ENCODE data around the gene CCNG2. TPM values are rescaled to one million over a fixed set of nuclear protein-coding genes. Genes with fewer than 3 reads are reported as not detected.

CCNG2 gene
- total and polyA plus RNA-seq, 2 of the 4 experiments (the other 2 are of a cell fraction), result 11.3 to 14.9 TPM

GRCh38 chr4:77122656-77123055 is 34.4 kb upstream of the CCNG2 start:
- Histone ChIP-seq H4K91ac (ENCODE audit: insufficient read depth, low read depth, low read length) (no peak overlapping the region), H3K36me3 (ENCODE audit: control insufficient read depth, insufficient read depth, low read length) (no peaks in the 10 kb centered on the region), H3K14ac (replicated peaks; ENCODE audit: low read depth, low read length) (no peak overlapping the region), H3K4me2 (ENCODE audit: low read depth, low read length) (no peak overlapping the region), H3K18ac (ENCODE audit: low read depth, low read length) (no peak overlapping the region), H3K9me1 (ENCODE audit: insufficient read depth, low read length) (no peaks in the 10 kb centered on the region), H3K4ac (ENCODE audit: low read depth, low read length) (no peak overlapping the region), H3K9me3 (ENCODE audit: control insufficient read depth, insufficient read depth, low read length) (no peaks in the 10 kb centered on the region), H2AFZ (replicated peaks; ENCODE audit: low read length, poor library complexity) (no peak overlapping the region), H3K79me1 (ENCODE audit: low read depth in 1 of 2, low read length in 2 of 2) (no peaks in the 10 kb centered on the region), H3K9ac (ENCODE audit: low read depth, low read length) (no peak overlapping the region), H2BK5ac (ENCODE audit: low read depth, low read length, poor library complexity, severe bottlenecking) (no peak overlapping the region), H3K27ac (ENCODE audit: insufficient read depth, low read length) (no peak overlapping the region), H4K8ac (ENCODE audit: low read depth in 2 of 2, low read length in 2 of 2) (no peak overlapping the region), H3K4me1 (ENCODE audit: control insufficient read depth, insufficient read depth, low read length) (no peaks in the 10 kb centered on the region), H2BK15ac (ENCODE audit: low read depth, low read length) (no peak overlapping the region), H2BK20ac (ENCODE audit: low read depth, low read length) (no peak overlapping the region), H4K20me1 (ENCODE audit: insufficient read depth, low read length) (no peaks in the 10 kb centered on the region), H3K27me3 (ENCODE audit: control insufficient read depth, insufficient read depth, low read length) (peaks cover 34% of the 10 kb centered on the region), H2AK9ac (replicated peaks; ENCODE audit: low read depth, low read length, poor library complexity) (no peak overlapping the region), H3K4me3 (ENCODE audit: insufficient read depth, low read depth, low read length) (no peak overlapping the region), H2BK120ac (ENCODE audit: low read depth, low read length) (no peak overlapping the region), H3K23ac (ENCODE audit: low read depth, low read length) (no peak overlapping the region), H3K56ac (ENCODE audit: extremely low read depth, insufficient read depth, low read length) (no peak overlapping the region), H4K5ac (ENCODE audit: low read depth, low read length) (no peak overlapping the region), H2AK5ac (ENCODE audit: low read depth, low read length) (no peak overlapping the region)
- DNase-seq (no peak), ATAC-seq (ENCODE audit: low read depth) (no peak)
- WGBS, 2 experiments (ENCODE audit: extremely low coverage in 2 of 2, insufficient read length in 1 of 2), result 60% methylated on average over 2 of the region's 4 CpGs; no CpG with 5 or more reads in 1 of the 2 experiments
- dilution Hi-C loops (cut with HindIII; ENCODE audit: low sequenced_read_pairs, unreplicated experiment) (no loop called here), in situ Hi-C loops (cut with MboI; ENCODE audit: low sequenced_read_pairs) (no loop called here), intact Hi-C loops (cut with micrococcal nuclease) (no loop called here)
- TF ChIP-seq ELK1 (IDR thresholded peaks at IDR 0.05; ENCODE audit: borderline replicate concordance, low read depth, low read length), result no peak
- no peak for TF ChIP-seq CHD1 (IDR thresholded peaks at IDR 0.05; ENCODE audit: low read depth, low read length)
- TF ChIP-seq BHLHE40 (IDR thresholded peaks at IDR 0.05; ENCODE audit: low read depth, low read length), result no peak
- no peak for TF ChIP-seq MXI1 (IDR thresholded peaks at IDR 0.05; ENCODE audit: borderline replicate concordance, low read depth, low read length)
- TF ChIP-seq RCOR1 (IDR thresholded peaks at IDR 0.05; ENCODE audit: insufficient replicate concordance, low read length), result no peak
- TF ChIP-seq FOS (IDR thresholded peaks at IDR 0.05; ENCODE audit: low read depth, low read length), result no peak
- TF ChIP-seq CTCF (conservative IDR thresholded peaks at IDR 0.05; ENCODE audit: low read depth, low read length), result no peak
- no peak for TF ChIP-seq RAD21 (IDR thresholded peaks at IDR 0.05; ENCODE audit: low read length)
- no peak for TF ChIP-seq CEBPB (IDR thresholded peaks at IDR 0.05; ENCODE audit: low read depth, low read length)
- TF ChIP-seq MAFK (IDR thresholded peaks at IDR 0.05; ENCODE audit: low read depth, low read length), result no peak
- no peak for TF ChIP-seq USF2 (IDR thresholded peaks at IDR 0.05; ENCODE audit: low read depth, low read length)
- TF ChIP-seq POLR2A (IDR thresholded peaks at IDR 0.05; ENCODE audit: low read depth, low read length), result no peak
- no peak for TF ChIP-seq NFE2L2 (IDR thresholded peaks at IDR 0.05; ENCODE audit: low read depth, low read length)
- no peak for TF ChIP-seq SMC3 (IDR thresholded peaks at IDR 0.05; ENCODE audit: low read depth, low read length)
- TF ChIP-seq RFX5 (IDR thresholded peaks at IDR 0.05; ENCODE audit: low read depth, low read length), result no peak
- no peak for TF ChIP-seq MAZ (IDR thresholded peaks at IDR 0.05; ENCODE audit: borderline replicate concordance, low read depth, low read length)
- no TSS peak for BruUV-seq (replicated peaks)
- ChIA-PET POLR2A (ENCODE audit: unreplicated experiment) (no interaction called here), CTCF (no interaction called here)

Measured in IMR-90 (cell line).